ENCODE measurements around the gene CCL21. TPM values are rescaled to one million over a fixed set of nuclear protein-coding genes. Genes with fewer than 3 reads are reported as not detected.

CCL21 gene, protein sequence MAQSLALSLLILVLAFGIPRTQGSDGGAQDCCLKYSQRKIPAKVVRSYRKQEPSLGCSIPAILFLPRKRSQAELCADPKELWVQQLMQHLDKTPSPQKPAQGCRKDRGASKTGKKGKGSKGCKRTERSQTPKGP
- not detected in 2 replicates for total RNA-seq

DNA sequence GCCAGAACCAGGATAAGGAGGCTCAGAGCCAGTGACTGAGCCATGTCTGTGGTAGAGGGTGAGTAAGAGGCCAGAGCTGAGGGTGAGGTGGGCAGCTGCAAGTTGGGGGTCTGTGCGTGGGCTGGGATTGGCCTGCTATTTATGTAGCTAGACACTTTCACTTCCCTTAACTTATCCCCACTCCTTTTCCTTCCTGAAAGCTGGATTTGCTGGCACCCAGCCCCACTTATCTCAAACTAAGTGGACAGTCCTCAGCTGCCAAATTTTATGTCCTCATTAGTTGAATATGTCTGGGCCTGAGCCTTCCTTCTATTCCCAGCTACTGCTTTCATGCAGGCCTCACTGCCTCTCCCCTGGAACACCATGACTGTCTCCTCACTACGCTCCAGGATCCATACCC is at the start of gene CCL21:
TSS of gene CCL21 (minus strand) at position 114 of the 400 bp plus-strand sequence. CDS start at position 44, 70 bp downstream.

GRCh38 chr9:34690983-34691935 is 18.7 kb downstream of the CCL21 start, which contains the start of gene CCL19:
TSS of gene CCL19 (minus strand) at chr9:34691276. CDS start at chr9:34691139, 137 bp downstream.

DNA sequence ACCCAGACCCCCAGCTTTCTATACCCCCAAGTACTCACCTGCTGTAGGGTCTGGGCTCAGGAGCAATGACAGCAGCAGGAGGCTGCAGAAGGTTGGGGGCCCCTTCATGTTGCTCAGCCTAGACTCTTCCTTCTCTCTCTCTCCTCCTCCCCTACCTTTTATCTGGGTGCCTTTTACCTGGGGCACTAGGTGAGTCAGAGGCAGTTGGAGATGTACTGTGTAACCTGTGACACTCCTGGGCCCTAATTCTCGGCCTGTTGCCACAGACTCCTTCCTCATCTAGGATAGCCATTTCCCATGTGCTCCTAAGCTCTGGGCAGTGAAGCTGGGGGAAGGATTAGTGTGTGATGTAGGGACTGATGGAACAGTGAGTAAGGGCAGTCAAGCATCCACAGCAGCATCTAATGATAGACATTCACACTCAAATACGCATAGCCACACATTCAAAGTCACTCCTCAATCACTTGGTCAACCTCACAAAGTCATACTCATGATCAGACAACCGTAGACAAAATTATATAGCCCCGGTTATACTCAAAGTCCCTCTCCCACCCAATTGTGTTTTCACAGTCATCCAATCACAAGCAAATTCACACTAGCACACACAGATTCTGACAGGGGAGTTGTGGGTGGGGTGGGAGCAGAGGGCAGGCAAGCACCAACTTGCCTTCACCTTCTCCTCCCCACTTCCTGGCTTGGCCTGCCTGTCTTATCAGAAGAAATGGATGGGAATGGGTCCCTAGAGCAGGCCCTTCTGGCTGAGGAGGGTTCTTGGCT is 47.2 kb downstream of the CCL21 start, which contains the start of gene CCL27:
TSS of gene CCL27 (minus strand) at position 132 of the 777 bp plus-strand sequence. CDS start at position 108, 24 bp downstream.

Small RNAs within 50 kb of the gene (small RNA-seq; reads per million reads assigned to genes)
- gene CCL27, result not detected

Other genes starting within 250 kb of the CCL21 start
- 0.32 and 0.39 TPM in 2 replicates for gene ENHO, start 187.1 kb downstream of the CCL21 start, total RNA-seq
- gene CNTFR, start 120.4 kb downstream of the CCL21 start, total RNA-seq, result not detected in 2 replicates
- 11.8 and 14.4 TPM in 2 replicates for gene RPP25L, start 98.0 kb downstream of the CCL21 start, total RNA-seq
- gene DCTN3, start 89.6 kb downstream of the CCL21 start, total RNA-seq, result 85.2 and 99.0 TPM in 2 replicates
- gene ARID3C, start 81.1 kb downstream of the CCL21 start, total RNA-seq, result 0.26 TPM in 1 of 2 replicates, not detected in the other
- gene SIGMAR1, start 72.3 kb downstream of the CCL21 start, total RNA-seq, result 57.5 and 61.2 TPM in 2 replicates
- 29.6 and 37.5 TPM in 2 replicates for gene GALT, start 63.5 kb downstream of the CCL21 start, total RNA-seq
- gene IL11RA, start 58.0 kb downstream of the CCL21 start, total RNA-seq, result 34.2 and 40.5 TPM in 2 replicates
- 0.32 TPM in 1 of 2 replicates, not detected in the other for gene CCL27, start 47.5 kb downstream of the CCL21 start, total RNA-seq
- gene CCL19, start 18.9 kb downstream of the CCL21 start, total RNA-seq, result not detected in 2 replicates
- gene PHF24, start 248.1 kb upstream of the CCL21 start, total RNA-seq, result 0.11 and 0.26 TPM in 2 replicates

Data from articular chondrocyte of knee joint (primary cell).